ENCODE measurements around the gene BRD7. TPM values are rescaled to one million over a fixed set of nuclear protein-coding genes. Genes with fewer than 3 reads are reported as not detected.

Gene BRD7
- total and polyA plus RNA-seq, 2 of the 13 experiments (the other 11 are each of a cell fraction or from before 2014, with no cell fraction given), result 82.3 to 149 TPM

DNA sequence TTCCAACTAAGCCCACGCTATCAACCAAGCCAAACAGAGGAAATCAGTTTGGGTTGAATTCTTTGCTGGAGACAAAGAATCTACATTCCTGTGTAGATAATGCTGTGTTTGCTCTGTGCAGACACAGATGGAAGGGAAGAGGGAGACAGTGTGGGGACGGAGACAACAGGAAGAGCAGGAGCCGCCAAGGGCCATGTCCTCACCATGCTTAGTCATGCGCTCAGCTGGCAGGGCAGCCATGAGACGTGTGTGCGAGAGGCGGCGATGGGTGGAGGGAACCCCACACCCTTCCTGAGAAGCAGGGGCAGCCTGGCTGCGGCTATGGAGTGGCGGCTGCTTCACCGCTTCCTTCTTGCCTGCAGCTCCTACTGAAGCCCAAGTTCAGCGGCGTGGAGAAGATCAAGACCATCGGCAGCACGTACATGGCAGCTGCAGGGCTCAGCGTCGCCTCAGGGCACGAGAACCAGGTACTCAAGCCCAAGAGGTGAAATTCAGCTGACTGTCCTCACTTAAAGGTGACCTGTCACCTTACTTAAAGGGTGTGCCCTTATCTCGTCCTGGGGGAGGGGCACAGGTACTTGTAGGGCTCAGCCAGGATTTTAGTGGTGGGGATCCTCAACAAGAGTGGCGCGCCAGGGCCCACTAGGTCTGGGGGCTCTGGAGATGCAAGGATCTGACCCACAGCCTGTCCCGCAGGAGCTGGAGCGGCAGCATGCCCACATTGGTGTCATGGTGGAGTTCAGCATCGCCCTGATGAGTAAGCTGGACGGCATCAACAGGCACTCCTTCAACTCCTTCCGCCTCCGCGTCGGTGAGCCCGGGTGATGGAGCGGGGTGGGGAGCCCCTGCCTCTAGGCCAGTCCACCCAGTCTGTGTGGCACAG, 55.0 kb downstream of the BRD7 start (continued):
- TF ChIP-seq TEAD2 (CRISPR knock-in tag; IDR thresholded peaks at IDR 0.05), result no peak
- TF ChIP-seq ZNF543 (CRISPR knock-in tag; IDR thresholded peaks at IDR 0.05), result no peak
- TF ChIP-seq IRF2 (CRISPR knock-in tag; IDR thresholded peaks at IDR 0.05), result peak; percentile 61; the same call in 1 of the 2 replicates
- TF ChIP-seq, protein P1, sequence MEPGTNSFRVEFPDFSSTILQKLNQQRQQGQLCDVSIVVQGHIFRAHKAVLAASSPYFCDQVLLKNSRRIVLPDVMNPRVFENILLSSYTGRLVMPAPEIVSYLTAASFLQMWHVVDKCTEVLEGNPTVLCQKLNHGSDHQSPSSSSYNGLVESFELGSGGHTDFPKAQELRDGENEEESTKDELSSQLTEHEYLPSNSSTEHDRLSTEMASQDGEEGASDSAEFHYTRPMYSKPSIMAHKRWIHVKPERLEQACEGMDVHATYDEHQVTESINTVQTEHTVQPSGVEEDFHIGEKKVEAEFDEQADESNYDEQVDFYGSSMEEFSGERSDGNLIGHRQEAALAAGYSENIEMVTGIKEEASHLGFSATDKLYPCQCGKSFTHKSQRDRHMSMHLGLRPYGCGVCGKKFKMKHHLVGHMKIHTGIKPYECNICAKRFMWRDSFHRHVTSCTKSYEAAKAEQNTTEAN (CRISPR knock-in tag; conservative IDR thresholded peaks at IDR 0.05), result 0 out of 2 replicates have a peak, but pooled peaks have one; percentile 44
- no peak for TF ChIP-seq ZBTB25 (CRISPR knock-in tag; IDR thresholded peaks at IDR 0.05)
- TF ChIP-seq, protein P2, sequence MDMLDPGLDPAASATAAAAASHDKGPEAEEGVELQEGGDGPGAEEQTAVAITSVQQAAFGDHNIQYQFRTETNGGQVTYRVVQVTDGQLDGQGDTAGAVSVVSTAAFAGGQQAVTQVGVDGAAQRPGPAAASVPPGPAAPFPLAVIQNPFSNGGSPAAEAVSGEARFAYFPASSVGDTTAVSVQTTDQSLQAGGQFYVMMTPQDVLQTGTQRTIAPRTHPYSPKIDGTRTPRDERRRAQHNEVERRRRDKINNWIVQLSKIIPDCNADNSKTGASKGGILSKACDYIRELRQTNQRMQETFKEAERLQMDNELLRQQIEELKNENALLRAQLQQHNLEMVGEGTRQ (IDR thresholded peaks at IDR 0.05; ENCODE audit: low read depth, low read length), result no peak
- TF ChIP-seq, protein P2 (CRISPR knock-in tag; IDR thresholded peaks at IDR 0.05; ENCODE audit: borderline replicate concordance), result no peak
- TF ChIP-seq ZNF75D (CRISPR knock-in tag; IDR thresholded peaks at IDR 0.05; ENCODE audit: borderline replicate concordance), result no peak
- TF ChIP-seq SIX1 (CRISPR knock-in tag; IDR thresholded peaks at IDR 0.05; ENCODE audit: borderline replicate concordance), result no peak
- TF ChIP-seq, protein P3, sequence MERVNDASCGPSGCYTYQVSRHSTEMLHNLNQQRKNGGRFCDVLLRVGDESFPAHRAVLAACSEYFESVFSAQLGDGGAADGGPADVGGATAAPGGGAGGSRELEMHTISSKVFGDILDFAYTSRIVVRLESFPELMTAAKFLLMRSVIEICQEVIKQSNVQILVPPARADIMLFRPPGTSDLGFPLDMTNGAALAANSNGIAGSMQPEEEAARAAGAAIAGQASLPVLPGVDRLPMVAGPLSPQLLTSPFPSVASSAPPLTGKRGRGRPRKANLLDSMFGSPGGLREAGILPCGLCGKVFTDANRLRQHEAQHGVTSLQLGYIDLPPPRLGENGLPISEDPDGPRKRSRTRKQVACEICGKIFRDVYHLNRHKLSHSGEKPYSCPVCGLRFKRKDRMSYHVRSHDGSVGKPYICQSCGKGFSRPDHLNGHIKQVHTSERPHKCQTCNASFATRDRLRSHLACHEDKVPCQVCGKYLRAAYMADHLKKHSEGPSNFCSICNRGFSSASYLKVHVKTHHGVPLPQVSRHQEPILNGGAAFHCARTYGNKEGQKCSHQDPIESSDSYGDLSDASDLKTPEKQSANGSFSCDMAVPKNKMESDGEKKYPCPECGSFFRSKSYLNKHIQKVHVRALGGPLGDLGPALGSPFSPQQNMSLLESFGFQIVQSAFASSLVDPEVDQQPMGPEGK (CRISPR knock-in tag; IDR thresholded peaks at IDR 0.05), result 0 out of 2 replicates have a peak, but pooled peaks have one; percentile 43
- peak; percentile 29; the same call in 1 of the 2 replicates for TF ChIP-seq NFE2L2 (IDR thresholded peaks at IDR 0.05; ENCODE audit: low read length)
- TF ChIP-seq MIER3 (CRISPR knock-in tag; IDR thresholded peaks at IDR 0.05; ENCODE audit: borderline replicate concordance), result 0 out of 2 replicates have a peak, but pooled peaks have one; percentile 66
- no peak for TF ChIP-seq ZNF646 (CRISPR knock-in tag; IDR thresholded peaks at IDR 0.05)
- TF ChIP-seq POGZ (CRISPR knock-in tag; IDR thresholded peaks at IDR 0.05), result peak; percentile 47
- TF ChIP-seq BCL6 (CRISPR knock-in tag; IDR thresholded peaks at IDR 0.05), result peak; percentile 41; the same call in 1 of the 2 replicates

Measured in HepG2 (cell line).